ENCODE data around the gene SLC2A4. TPM values are rescaled to one million over a fixed set of nuclear protein-coding genes. Genes with fewer than 3 reads are reported as not detected.

Gene SLC2A4
- total and polyA plus RNA-seq, 2 experiments from 2014 or later: 6.3 to 13.6 TPM

GRCh38 chr17:7325031-7325528, 43.6 kb downstream of the SLC2A4 start:
- DNase-seq (ENCODE audit: low spot score): no peak
- H3K4me1 Mint-ChIP-seq: peaks cover 10% of the 10 kb centered on the region
- Histone ChIP-seq H3F3A (replicated peaks; ENCODE audit: low read depth) (peaks cover 15% of the 10 kb centered on the region; the same call in 1 of the 2 replicates), H4K20me1 (replicated peaks; ENCODE audit: insufficient read depth) (no peaks in the 10 kb centered on the region), H3K27me3 (ENCODE audit: insufficient read depth) (no peaks in the 10 kb centered on the region), H3K4me2 (no peak overlapping the region), H3K9me2 (ENCODE audit: insufficient read depth) (no peaks in the 10 kb centered on the region), H3K27ac (ENCODE audit: low read depth) (no peak overlapping the region), H3K4me3 (no peak overlapping the region), H2AFZ (no peak overlapping the region), H3K79me2 (replicated peaks; ENCODE audit: insufficient read depth) (peaks cover 14% of the 10 kb centered on the region), H3K36me3 (ENCODE audit: insufficient read depth) (peaks cover 24% of the 10 kb centered on the region), H3K4me1 (ENCODE audit: insufficient read depth) (peaks cover 5% of the 10 kb centered on the region; the same call in 1 of the 2 replicates)
- ATAC-seq: no peak
- peaks cover 60% of the 10 kb centered on the region for H3K36me3 Mint-ChIP-seq (ENCODE audit: low read depth)
- TF ChIP-seq EZH2phosphoT487 (IDR thresholded peaks at IDR 0.05; ENCODE audit: unreplicated experiment) (no peak), EZH2 (IDR thresholded peaks at IDR 0.05; ENCODE audit: low read depth, unreplicated experiment) (no peak), ZNF462 (CRISPR knock-in tag; IDR thresholded peaks at IDR 0.05) (no peak), ZNF331 (CRISPR knock-in tag; IDR thresholded peaks at IDR 0.05; ENCODE audit: low read depth) (no peak), CTCF (conservative IDR thresholded peaks at IDR 0.05; ENCODE audit: low read depth in 2 of 2) (no peak), POLR2AphosphoS5 (IDR thresholded peaks at IDR 0.05; ENCODE audit: low read depth) (no peak)
- H3K27me3 Mint-ChIP-seq (ENCODE audit: insufficient read depth, low read depth, poor library complexity): peaks cover 6% of the 10 kb centered on the region
- no peak overlapping the region for H3K27ac Mint-ChIP-seq
- no peaks in the 10 kb centered on the region for H3K9me3 Mint-ChIP-seq
- H3K4me3 Mint-ChIP-seq: no peak overlapping the region

Measured in GM23338 (cell line).